ENCODE measurements around the gene TGFBR2. TPM values are rescaled to one million over a fixed set of nuclear protein-coding genes. Genes with fewer than 3 reads are reported as not detected.

TGFBR2 gene
- total and polyA plus RNA-seq, 2 of the 13 experiments (the other 11 are each of a cell fraction or from before 2014, with no cell fraction given), result 82.2 to 187 TPM

- TF ChIP-seq GABPB1 (CRISPR knock-in tag; IDR thresholded peaks at IDR 0.05) (0 out of 2 replicates have a peak, but pooled peaks have one; percentile 23), BRCA1 (CRISPR knock-in tag; IDR thresholded peaks at IDR 0.05) (0 out of 2 replicates have a peak, but pooled peaks have one; percentile 39), ZFP90 (CRISPR knock-in tag; IDR thresholded peaks at IDR 0.05; ENCODE audit: borderline replicate concordance) (no peak), ZBTB49 (CRISPR knock-in tag; IDR thresholded peaks at IDR 0.05; ENCODE audit: borderline replicate concordance) (no peak), ZNF556 (CRISPR knock-in tag; IDR thresholded peaks at IDR 0.05; ENCODE audit: borderline replicate concordance) (no peak), HOXA3 (CRISPR knock-in tag; IDR thresholded peaks at IDR 0.05) (peak; percentile 15; the same call in 1 of the 2 replicates), ZBTB46 (CRISPR knock-in tag; IDR thresholded peaks at IDR 0.05; ENCODE audit: borderline replicate concordance) (no peak), MAZ (IDR thresholded peaks at IDR 0.05; ENCODE audit: borderline replicate concordance, low read depth, low read length) (no peak), MAZ (CRISPR knock-in tag; IDR thresholded peaks at IDR 0.05; ENCODE audit: low read depth) (0 out of 2 replicates have a peak, but pooled peaks have one; percentile 41), RARG (CRISPR knock-in tag; IDR thresholded peaks at IDR 0.05; ENCODE audit: low read depth) (no peak), ZNF7 (CRISPR knock-in tag; IDR thresholded peaks at IDR 0.05) (no peak), ARID2 (CRISPR knock-in tag; IDR thresholded peaks at IDR 0.05; ENCODE audit: borderline replicate concordance) (peak; percentile 95; the same call in 1 of the 2 replicates), MXI1 (IDR thresholded peaks at IDR 0.05; ENCODE audit: borderline replicate concordance, low read depth, low read length) (no peak; the same call in 2 of the 3 replicates), ARNT (IDR thresholded peaks at IDR 0.05) (no peak), TARDBP (CRISPR knock-in tag; IDR thresholded peaks at IDR 0.05) (peak; percentile 94), ZNF776 (CRISPR knock-in tag; IDR thresholded peaks at IDR 0.05) (no peak), ZNF407 (CRISPR knock-in tag; IDR thresholded peaks at IDR 0.05; ENCODE audit: not compliant biosample characterization) (no peak)
Observed at GRCh38 chr3:30597131-30597768, 9.2 kb upstream of the TGFBR2 start (continued).

Data from HepG2 (cell line).